Sciatic nerve (tissue), 2 donors: ENCODE data around the gene GAGE12F. TPM values are rescaled to one million over a fixed set of nuclear protein-coding genes. Genes with fewer than 3 reads are reported as not detected.
"Not testable (repeated sequence)": the region's sequence is repeated elsewhere in the genome, so short reads cannot be mapped to it uniquely, and the experiment has no call there.

Experiments used
- ATAC-seq: fragments of 200-7000 bp; cut with Tn5 transposase; one replicate; pipeline ENCODE4 v1.9.1; 2020; ENCODE audit warnings: mild to moderate bottlenecking, moderate library complexity
- DNase-seq: peaks from one replicate; pipeline ENCODE4 v3.0.0-alpha.2; 2020; ENCODE audit warnings: low spot score
- intact Hi-C: fragments of 100-400 bp; cut with DNase I; formaldehyde crosslinking; loops from one replicate; pipeline ENCODE4 v1.14.2; 2022
- total RNA-seq: library from RNA; stranded (reverse); fragmentation: NEBNext Ultra II Directional; extraction: Animal tissue kit (Norgen Biotek cat#: 25700); gene quantifications from one replicate; pipeline ENCODE4 v1.2.1, GENCODE V29; 2021
- donor health status: DM: no; HTN: no; CAD: no.
- donor health status: DM: no; HTN: no; CAD: no.

GAGE12F gene
- not detected for total RNA-seq

GRCh38 chrX:49560542-49560941 lies at the start of gene GAGE12F:
GAGE12F (plus strand) TSS chrX:49560842; CDS start chrX:49561997, 1,155 bp downstream.
- DNase-seq, intact Hi-C loops, ATAC-seq: not testable (repeated sequence)

- DNase-seq, intact Hi-C loops, ATAC-seq: not testable (repeated sequence)
Observed at GRCh38 chrX:49531877-49532276, 28.8 kb upstream of the GAGE12F start, which contains the start of gene GAGE12C. GAGE12C (plus strand) TSS chrX:49532177; CDS start chrX:49533332, 1,155 bp downstream.

- ATAC-seq, intact Hi-C loops, DNase-seq: not testable (repeated sequence)
Observed at GRCh38 chrX:49541433-49541832, 19.2 kb upstream of the GAGE12F start, which contains the start of gene GAGE12D. GAGE12D (plus strand) TSS chrX:49541733; CDS start chrX:49542888, 1,155 bp downstream.

GRCh38 chrX:49550989-49551388 lies 9.7 kb upstream of the GAGE12F start, which contains the start of gene GAGE12E:
GAGE12E (plus strand) TSS chrX:49551289; CDS start chrX:49552444, 1,155 bp downstream.
- DNase-seq, ATAC-seq, intact Hi-C loops: not testable (repeated sequence)

- DNase-seq, intact Hi-C loops, ATAC-seq: not testable (repeated sequence)
Observed at GRCh38 chrX:49568728-49569127, 8.1 kb downstream of the GAGE12F start.

- DNase-seq, ATAC-seq, intact Hi-C loops: not testable (repeated sequence)
Observed at GRCh38 chrX:49569152-49569551, 8.5 kb downstream of the GAGE12F start.

- ATAC-seq, intact Hi-C loops, DNase-seq: not testable (repeated sequence)
Observed at GRCh38 chrX:49570100-49570499, 9.5 kb downstream of the GAGE12F start, which contains the start of gene GAGE12G. GAGE12G (plus strand) TSS chrX:49570400; CDS start chrX:49571555, 1,155 bp downstream.

- intact Hi-C loops, ATAC-seq, DNase-seq: not testable (repeated sequence)
Observed at GRCh38 chrX:49579649-49580048, 19.0 kb downstream of the GAGE12F start, which contains the start of gene GAGE12H. GAGE12H (plus strand) TSS chrX:49579949; CDS start chrX:49581104, 1,155 bp downstream.

GRCh38 chrX:49589196-49589595 lies 28.6 kb downstream of the GAGE12F start, which contains the start of gene GAGE2A:
GAGE2A (plus strand) TSS chrX:49589496; CDS start chrX:49590651, 1,155 bp downstream.
- DNase-seq, ATAC-seq, intact Hi-C loops: not testable (repeated sequence)

GRCh38 chrX:49589769-49590478 lies 29.3 kb downstream of the GAGE12F start:
- intact Hi-C loops, ATAC-seq: not testable (repeated sequence)
- peak; percentile 78 for DNase-seq

- DNase-seq, intact Hi-C loops, ATAC-seq: not testable (repeated sequence)
Observed at GRCh38 chrX:49590488-49590887, 29.8 kb downstream of the GAGE12F start.

GRCh38 chrX:49598720-49599119 lies 38.1 kb downstream of the GAGE12F start, which contains the start of gene GAGE1:
GAGE1 (plus strand) TSS chrX:49599020; CDS start chrX:49600175, 1,155 bp downstream.
- DNase-seq, ATAC-seq, intact Hi-C loops: not testable (repeated sequence)

GRCh38 chrX:49610718-49611310 lies 50.2 kb downstream of the GAGE12F start:
- ATAC-seq (no peak), DNase-seq (no peak)
- intact Hi-C loops: no loop called here

Other genes starting within 250 kb of the GAGE12F start
- gene GAGE12J, start 238.8 kb upstream of the GAGE12F start, total RNA-seq: not detected
- not detected for gene GAGE13, start 229.3 kb upstream of the GAGE12F start, total RNA-seq
- gene GAGE12C, start 28.7 kb upstream of the GAGE12F start, total RNA-seq: not detected
- gene GAGE12D, start 19.1 kb upstream of the GAGE12F start, total RNA-seq: not detected
- not detected for gene GAGE12E, start 9.6 kb upstream of the GAGE12F start, total RNA-seq
- gene GAGE12G, start 9.6 kb downstream of the GAGE12F start, total RNA-seq: not detected
- gene GAGE12H, start 19.1 kb downstream of the GAGE12F start, total RNA-seq: not detected
- gene GAGE2A, start 28.7 kb downstream of the GAGE12F start, total RNA-seq: not detected
- gene GAGE1, start 38.2 kb downstream of the GAGE12F start, total RNA-seq: not detected
- not detected for gene PAGE1, start 135.1 kb downstream of the GAGE12F start, total RNA-seq